ENCODE data around the gene EDC4.

The EDC4 gene

GRCh38 chr16:67880584-67880983 is 7.7 kb downstream of the EDC4 start:
- no peak for DNase-seq

- DNase-seq = no peak
These were observed 8.8 kb downstream of the EDC4 start for GRCh38 chr16:67881621-67882161.

- no peak for DNase-seq
These were observed 9.7 kb downstream of the EDC4 start for GRCh38 chr16:67882374-67883145.

GRCh38 chr16:67883146-67883871 is 10.5 kb downstream of the EDC4 start:
- DNase-seq = peak; percentile 77

- peak; percentile 79 for DNase-seq
These were observed 11.0 kb downstream of the EDC4 start for GRCh38 chr16:67883872-67884261.

GRCh38 chr16:67884684-67885083 is 11.8 kb downstream of the EDC4 start, which contains the start of gene NRN1L:
NRN1L (plus strand) TSS chr16:67884885; CDS start chr16:67884904, 19 bp downstream.
- peak; percentile 96 for DNase-seq

GRCh38 chr16:67885545-67885944 is 12.7 kb downstream of the EDC4 start:
- DNase-seq = no peak

GRCh38 chr16:67885976-67886375 is 13.1 kb downstream of the EDC4 start:
- no peak for DNase-seq

- DNase-seq = no peak
These were observed 13.5 kb downstream of the EDC4 start for GRCh38 chr16:67886387-67886786.

GRCh38 chr16:67888331-67888730 is 15.5 kb downstream of the EDC4 start:
- no peak for DNase-seq

- no peak for DNase-seq
These were observed 19.5 kb downstream of the EDC4 start for GRCh38 chr16:67892375-67892774.

- peak; percentile 99 for DNase-seq
These were observed 20.3 kb downstream of the EDC4 start, which contains the start of gene PSKH1 for GRCh38 chr16:67892899-67893742. PSKH1 (plus strand) TSS chr16:67893254; CDS start chr16:67908750, 15,496 bp downstream.

- no peak for DNase-seq
These were observed 21.0 kb downstream of the EDC4 start for GRCh38 chr16:67893743-67894399.

- DNase-seq = no peak
These were observed 24.4 kb downstream of the EDC4 start for GRCh38 chr16:67897231-67897630.

- DNase-seq = no peak
These were observed 28.9 kb downstream of the EDC4 start for GRCh38 chr16:67901734-67902133.

- DNase-seq = no peak
These were observed 30.0 kb downstream of the EDC4 start for GRCh38 chr16:67902831-67903230.

GRCh38 chr16:67907397-67908180 is 34.7 kb downstream of the EDC4 start:
- no peak for DNase-seq

GRCh38 chr16:67909056-67909742 is 36.3 kb downstream of the EDC4 start:
- DNase-seq = no peak

GRCh38 chr16:67910158-67910557 is 37.3 kb downstream of the EDC4 start:
- DNase-seq = no peak

GRCh38 chr16:67914758-67915495 is 42.1 kb downstream of the EDC4 start:
- peak; percentile 60 for DNase-seq
